T-helper 1 cell treated with Interleukin-12 subunit alpha and Interleukin-12 subunit beta and Interleukin-4 antibody, amounts not matched to agents 30 μg/mL and 1 μg/mL, for 36 hours (primary cell): Measurements from ENCODE around the gene GIN1.
"Not testable (repeated sequence)": the region's sequence is repeated elsewhere in the genome, so short reads cannot be mapped to it uniquely, and the experiment has no call there.

Experiments used
- H3K27ac Mint-ChIP-seq: one replicate; pipeline ENCODE4 v1.8.0; 2021; ENCODE audit warnings: mild to moderate bottlenecking, mixed read lengths
- H3K27me3 Mint-ChIP-seq: one replicate; pipeline ENCODE4 v1.8.0; 2021; ENCODE audit warnings: low read depth, mixed read lengths
- H3K36me3 Mint-ChIP-seq: one replicate; pipeline ENCODE4 v1.8.0; 2021; ENCODE audit warnings: low read depth, mixed read lengths
- H3K4me1 Mint-ChIP-seq: one replicate; pipeline ENCODE4 v1.8.0; 2021; ENCODE audit warnings: low read depth, mixed read lengths
- H3K4me3 Mint-ChIP-seq: one replicate; pipeline ENCODE4 v1.8.0; 2021; ENCODE audit warnings: mild to moderate bottlenecking, moderate library complexity, mixed read lengths
- H3K9me3 Mint-ChIP-seq: one replicate; pipeline ENCODE4 v1.8.0; 2021; ENCODE audit warnings: mixed read lengths

The GIN1 gene

GRCh38 chr5:103092676-103093075 is 27.3 kb downstream of the GIN1 start:
- no peaks in the 10 kb centered on the region for H3K4me1 Mint-ChIP-seq
- H3K36me3 Mint-ChIP-seq = peaks cover 19% of the 10 kb centered on the region
- no peak overlapping the region for H3K27ac Mint-ChIP-seq
- H3K27me3 Mint-ChIP-seq = no peaks in the 10 kb centered on the region
- H3K9me3 Mint-ChIP-seq = no peaks in the 10 kb centered on the region
- H3K4me3 Mint-ChIP-seq = no peak overlapping the region

- no peak overlapping the region for H3K4me3 Mint-ChIP-seq
- no peaks in the 10 kb centered on the region for H3K4me1 Mint-ChIP-seq
- no peak overlapping the region for H3K27ac Mint-ChIP-seq
- no peaks in the 10 kb centered on the region for H3K27me3 Mint-ChIP-seq
- H3K9me3 Mint-ChIP-seq = peaks cover 8% of the 10 kb centered on the region
- H3K36me3 Mint-ChIP-seq = peaks cover 23% of the 10 kb centered on the region
Observed at GRCh38 chr5:103090791-103091190, 29.1 kb downstream of the GIN1 start.

- H3K36me3 Mint-ChIP-seq = peaks cover 31% of the 10 kb centered on the region
- H3K27me3 Mint-ChIP-seq = no peaks in the 10 kb centered on the region
- peaks cover 13% of the 10 kb centered on the region for H3K9me3 Mint-ChIP-seq
- no peak overlapping the region for H3K27ac Mint-ChIP-seq
- no peaks in the 10 kb centered on the region for H3K4me1 Mint-ChIP-seq
- H3K4me3 Mint-ChIP-seq = no peak overlapping the region
Observed at GRCh38 chr5:103089272-103089671, 30.7 kb downstream of the GIN1 start.

GRCh38 chr5:103086547-103086946 is 33.4 kb downstream of the GIN1 start:
- Mint-ChIP-seq H3K27me3 (no peaks in the 10 kb centered on the region), H3K4me1 (no peaks in the 10 kb centered on the region), H3K36me3 (peaks cover 29% of the 10 kb centered on the region)

DNA sequence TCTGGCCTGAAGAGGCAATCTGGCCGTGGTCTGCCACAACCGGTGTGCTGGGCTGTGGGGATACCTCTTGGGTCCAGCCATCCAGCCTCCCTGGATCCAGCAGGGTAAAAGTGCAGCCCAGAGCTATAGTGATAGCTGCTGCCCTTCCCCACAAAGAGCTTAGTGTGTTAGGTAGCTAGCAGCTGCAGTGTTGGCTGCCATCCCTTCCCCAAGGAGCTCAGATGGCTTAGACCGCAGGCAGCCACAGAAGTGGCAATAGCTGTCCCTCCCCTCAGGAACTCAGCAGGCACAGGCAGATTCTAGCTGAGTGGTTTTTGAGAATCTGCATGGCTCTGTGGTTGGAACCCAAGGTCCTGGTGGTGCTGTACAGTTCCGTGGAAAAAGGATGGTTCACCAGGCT is 40.1 kb downstream of the GIN1 start:
- Mint-ChIP-seq H3K4me1 (no peaks in the 10 kb centered on the region), H3K27me3 (no peaks in the 10 kb centered on the region), H3K9me3 (peaks cover 70% of the 10 kb centered on the region), H3K36me3 (peaks cover 6% of the 10 kb centered on the region), H3K4me3 (no peak overlapping the region), H3K27ac (no peak overlapping the region)

More at GRCh38 chr5:103086547-103086946, 33.4 kb downstream of the GIN1 start:
- H3K27ac Mint-ChIP-seq = no peak overlapping the region
- peaks cover 35% of the 10 kb centered on the region for H3K9me3 Mint-ChIP-seq
- H3K4me3 Mint-ChIP-seq = no peak overlapping the region

GRCh38 chr5:103075442-103075841 is 44.5 kb downstream of the GIN1 start:
- no peak overlapping the region for H3K4me3 Mint-ChIP-seq
- peaks cover 52% of the 10 kb centered on the region for H3K9me3 Mint-ChIP-seq
- no peaks in the 10 kb centered on the region for H3K4me1 Mint-ChIP-seq
- no peak overlapping the region for H3K27ac Mint-ChIP-seq
- H3K36me3 Mint-ChIP-seq = no peaks in the 10 kb centered on the region
- peaks cover 4% of the 10 kb centered on the region for H3K27me3 Mint-ChIP-seq

GRCh38 chr5:103073500-103073899 is 46.4 kb downstream of the GIN1 start:
- peaks cover 46% of the 10 kb centered on the region for H3K9me3 Mint-ChIP-seq
- not testable (repeated sequence) for H3K4me1 Mint-ChIP-seq, H3K27ac Mint-ChIP-seq, H3K27me3 Mint-ChIP-seq, H3K36me3 Mint-ChIP-seq, H3K4me3 Mint-ChIP-seq

DNA sequence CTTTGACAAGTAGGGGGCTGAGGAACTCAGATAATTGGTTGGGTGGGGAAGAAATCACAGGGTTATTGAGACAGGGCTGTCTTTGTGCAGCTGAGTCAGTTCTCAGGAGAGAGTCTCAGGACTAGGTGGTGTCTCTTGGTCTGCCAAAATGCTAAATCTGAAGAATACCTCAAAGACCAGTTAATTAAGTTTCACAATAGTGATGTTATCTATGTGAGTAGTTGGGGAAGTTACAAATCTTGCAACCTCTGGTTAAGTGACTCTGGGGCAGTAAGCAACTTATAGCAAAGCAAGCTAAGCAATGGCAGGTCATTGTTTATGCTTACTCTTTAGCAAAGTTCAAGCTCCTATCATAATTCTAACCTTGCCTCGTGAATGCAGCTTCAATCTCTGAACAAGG is 53.6 kb downstream of the GIN1 start:
- Mint-ChIP-seq H3K4me1 (no peaks in the 10 kb centered on the region), H3K36me3 (no peaks in the 10 kb centered on the region), H3K27ac (no peak overlapping the region), H3K9me3 (no peaks in the 10 kb centered on the region), H3K4me3 (no peak overlapping the region), H3K27me3 (peaks cover 15% of the 10 kb centered on the region)

DNA sequence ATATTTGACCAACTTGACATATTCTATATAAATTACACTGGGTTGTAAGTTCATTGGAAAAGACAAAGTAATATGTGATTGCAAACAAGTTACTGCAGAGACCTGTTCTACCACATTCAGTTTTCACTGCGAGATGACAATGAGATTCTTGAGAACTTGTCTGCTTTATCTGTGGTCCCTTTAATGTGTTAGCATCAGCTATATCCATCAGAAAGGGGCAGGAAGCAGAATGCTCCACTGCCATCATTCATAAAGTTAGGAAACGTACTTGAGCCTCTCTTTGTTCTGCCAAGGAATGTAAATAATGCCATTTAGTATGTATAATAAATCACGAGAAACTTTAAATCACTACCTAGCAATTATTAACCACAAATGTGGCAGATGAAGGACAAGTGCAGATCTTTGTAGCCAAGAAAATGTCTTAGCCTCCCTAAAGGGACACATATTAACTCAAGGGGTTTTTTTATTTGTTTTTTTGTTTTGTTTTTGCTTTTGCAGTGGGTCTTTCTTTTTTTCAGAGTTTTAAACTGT is 59.4 kb downstream of the GIN1 start:
- no peak overlapping the region for H3K27ac Mint-ChIP-seq
- no peaks in the 10 kb centered on the region for H3K4me1 Mint-ChIP-seq
- no peaks in the 10 kb centered on the region for H3K36me3 Mint-ChIP-seq
- H3K9me3 Mint-ChIP-seq = no peaks in the 10 kb centered on the region
- H3K27me3 Mint-ChIP-seq = peaks cover 8% of the 10 kb centered on the region
- no peak overlapping the region for H3K4me3 Mint-ChIP-seq

DNA sequence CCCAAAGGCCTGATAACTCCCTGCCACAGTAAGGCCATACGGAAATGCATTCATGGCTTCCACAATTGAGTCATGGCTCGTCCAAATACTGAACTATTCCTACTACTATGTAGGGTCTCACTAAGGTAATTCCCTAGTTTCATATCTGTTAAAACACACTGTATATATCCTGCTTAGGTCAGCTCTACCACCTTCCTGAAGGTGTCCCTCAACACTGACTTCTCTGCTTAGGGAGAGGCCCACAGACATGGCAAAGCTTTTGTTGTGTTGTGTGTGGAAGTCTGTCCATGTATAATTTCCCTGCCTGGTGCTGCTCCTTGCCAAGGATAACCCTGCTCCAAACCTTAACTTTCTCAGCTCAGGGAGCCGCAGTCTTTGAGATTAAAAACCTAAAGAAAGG is 60.4 kb downstream of the GIN1 start:
- Mint-ChIP-seq H3K27ac (no peak overlapping the region), H3K36me3 (no peaks in the 10 kb centered on the region), H3K27me3 (peaks cover 8% of the 10 kb centered on the region), H3K4me3 (no peak overlapping the region), H3K4me1 (no peaks in the 10 kb centered on the region), H3K9me3 (no peaks in the 10 kb centered on the region)

GRCh38 chr5:103057208-103058130 is 62.5 kb downstream of the GIN1 start:
- Mint-ChIP-seq H3K36me3 (no peaks in the 10 kb centered on the region), H3K4me3 (no peak overlapping the region)

GRCh38 chr5:103046706-103047105 is 73.2 kb downstream of the GIN1 start:
- H3K36me3 Mint-ChIP-seq, H3K4me3 Mint-ChIP-seq, H3K9me3 Mint-ChIP-seq, H3K27ac Mint-ChIP-seq, H3K4me1 Mint-ChIP-seq: not testable (repeated sequence)
- peaks cover 22% of the 10 kb centered on the region for H3K27me3 Mint-ChIP-seq

More at GRCh38 chr5:103057208-103058130, 62.5 kb downstream of the GIN1 start:
- Mint-ChIP-seq H3K4me1 (no peaks in the 10 kb centered on the region), H3K27ac (no peak overlapping the region), H3K9me3 (no peaks in the 10 kb centered on the region), H3K27me3 (peaks cover 4% of the 10 kb centered on the region)

- Mint-ChIP-seq H3K4me1 (no peaks in the 10 kb centered on the region), H3K27me3 (peaks cover 28% of the 10 kb centered on the region), H3K4me3 (no peak overlapping the region), H3K36me3 (no peaks in the 10 kb centered on the region), H3K9me3 (no peaks in the 10 kb centered on the region), H3K27ac (no peak overlapping the region)
Observed at GRCh38 chr5:103041071-103041676, 78.8 kb downstream of the GIN1 start.

GRCh38 chr5:103037673-103038455 is 82.1 kb downstream of the GIN1 start:
- Mint-ChIP-seq H3K36me3 (no peaks in the 10 kb centered on the region), H3K4me3 (no peak overlapping the region), H3K4me1 (no peaks in the 10 kb centered on the region), H3K27me3 (peaks cover 10% of the 10 kb centered on the region), H3K27ac (no peak overlapping the region), H3K9me3 (no peaks in the 10 kb centered on the region)
